Stimulated activated CD4-positive, alpha-beta T cell treated with anti-CD3 and anti-CD28 coated beads, Interleukin-4, amount 100 ng/mL, for 48 hours (primary cell): Measurements from ENCODE around the gene SF1.

Experiments
- DNase-seq, 2 donors: peaks; one replicate each; pipeline ENCODE4 v3.0.0-alpha.2; 2020; ENCODE audit warnings: low read depth in 2 of 2

The SF1 gene

DNA sequence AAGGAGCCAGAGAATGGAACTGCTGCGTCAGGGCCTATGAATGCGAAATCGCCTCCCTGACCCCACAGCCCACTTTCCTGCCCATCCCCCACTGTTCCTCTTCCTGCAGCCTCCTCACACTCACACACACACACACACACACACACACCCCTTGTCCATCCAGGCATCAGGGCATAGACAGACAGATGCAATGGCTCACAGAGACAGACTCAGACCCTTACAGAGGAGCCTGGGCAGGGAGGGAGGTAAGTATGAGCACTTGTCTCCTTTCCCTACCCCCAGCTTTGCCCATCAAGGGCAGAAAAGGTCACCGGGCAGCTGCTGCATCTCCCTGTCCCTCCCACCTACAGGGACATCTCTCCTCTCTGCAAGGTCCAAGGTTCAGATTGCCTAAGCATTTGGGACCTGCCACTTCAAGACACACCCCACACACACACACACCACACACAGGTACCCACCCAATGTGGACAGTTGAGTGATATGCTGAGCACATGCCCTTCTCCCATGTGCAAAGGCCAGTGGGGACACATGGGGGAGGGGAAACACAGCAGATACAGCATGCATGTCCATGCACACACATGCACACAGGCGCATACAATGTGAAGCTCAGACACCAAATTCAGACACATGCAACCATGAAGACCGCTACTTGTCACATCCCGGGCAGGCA, 53.3 kb downstream of the SF1 start:
- DNase-seq: no peak

- no peak for DNase-seq
These were observed 54.2 kb downstream of the SF1 start for GRCh38 chr11:64723907-64724862.

GRCh38 chr11:64723117-64723906, 55.0 kb downstream of the SF1 start, which contains the start of gene NRXN2:
Gene NRXN2, minus strand, starts transcription at chr11:64723197. Its CDS starts 9,498 bp downstream, at chr11:64713699.
- DNase-seq: peak; percentile 82 to 86

- DNase-seq: no peak
These were observed 55.9 kb downstream of the SF1 start for GRCh38 chr11:64722141-64723065.

GRCh38 chr11:64721359-64721699, 57.0 kb downstream of the SF1 start:
- no peak for DNase-seq

- no peak for DNase-seq
These were observed 57.5 kb downstream of the SF1 start for GRCh38 chr11:64720640-64721358.

DNA sequence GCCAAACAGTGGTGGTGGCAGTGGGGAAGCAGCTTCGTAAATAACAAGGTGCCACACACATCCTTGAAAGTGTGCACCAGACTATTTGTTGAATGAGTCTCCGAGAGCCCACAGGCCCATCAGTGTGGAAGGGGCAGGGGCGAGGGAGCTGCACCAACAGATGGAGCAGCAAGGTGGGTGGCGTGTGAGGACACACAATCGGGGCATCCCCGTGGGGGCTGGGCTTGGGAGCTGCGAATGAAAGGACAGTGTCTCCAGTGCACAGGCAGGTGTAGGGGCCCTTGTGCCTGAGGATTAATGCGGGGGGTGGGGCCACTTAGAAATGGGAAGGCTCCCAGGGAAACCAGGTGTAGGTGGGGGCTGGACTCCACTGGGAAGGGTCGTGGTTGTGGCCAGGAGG, 58.2 kb downstream of the SF1 start:
- DNase-seq: no peak

DNA sequence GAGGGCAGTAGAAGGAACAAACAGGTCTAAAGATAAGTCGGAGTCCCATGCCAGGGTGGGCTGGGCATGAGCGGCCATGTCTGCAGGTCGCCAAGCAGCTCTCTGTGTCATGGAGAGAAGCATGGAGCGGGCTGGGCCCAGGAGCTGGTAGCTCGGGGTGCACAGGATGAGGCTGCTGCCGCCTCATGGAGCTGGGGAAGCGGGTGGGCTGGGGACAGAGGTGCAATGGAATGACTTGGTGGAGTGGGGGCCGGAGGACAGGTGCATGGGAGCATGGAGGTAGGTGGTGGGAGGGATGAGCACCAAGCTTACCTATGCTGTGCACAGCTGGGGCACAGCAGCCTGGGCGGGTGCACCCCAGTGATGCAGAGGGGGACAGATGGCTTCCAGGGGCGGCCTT, 58.9 kb downstream of the SF1 start:
- DNase-seq: no peak

DNA sequence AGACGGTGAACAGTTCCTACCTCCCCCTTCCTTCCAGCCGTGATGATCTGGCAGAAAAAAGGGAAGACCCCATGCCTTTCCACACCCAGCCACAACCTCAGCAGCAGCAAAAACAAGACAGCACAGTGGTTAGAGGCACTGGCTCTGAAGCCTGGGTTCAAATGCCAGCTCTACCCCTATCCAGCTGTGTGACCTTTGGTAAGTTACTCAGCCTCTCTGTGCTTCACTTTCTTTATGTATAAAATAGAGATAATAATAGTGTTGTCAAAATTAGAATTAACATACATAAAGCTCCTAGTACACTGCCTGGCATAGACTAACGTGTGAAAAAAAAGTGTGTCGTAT, 59.6 kb downstream of the SF1 start:
- no peak for DNase-seq

DNA sequence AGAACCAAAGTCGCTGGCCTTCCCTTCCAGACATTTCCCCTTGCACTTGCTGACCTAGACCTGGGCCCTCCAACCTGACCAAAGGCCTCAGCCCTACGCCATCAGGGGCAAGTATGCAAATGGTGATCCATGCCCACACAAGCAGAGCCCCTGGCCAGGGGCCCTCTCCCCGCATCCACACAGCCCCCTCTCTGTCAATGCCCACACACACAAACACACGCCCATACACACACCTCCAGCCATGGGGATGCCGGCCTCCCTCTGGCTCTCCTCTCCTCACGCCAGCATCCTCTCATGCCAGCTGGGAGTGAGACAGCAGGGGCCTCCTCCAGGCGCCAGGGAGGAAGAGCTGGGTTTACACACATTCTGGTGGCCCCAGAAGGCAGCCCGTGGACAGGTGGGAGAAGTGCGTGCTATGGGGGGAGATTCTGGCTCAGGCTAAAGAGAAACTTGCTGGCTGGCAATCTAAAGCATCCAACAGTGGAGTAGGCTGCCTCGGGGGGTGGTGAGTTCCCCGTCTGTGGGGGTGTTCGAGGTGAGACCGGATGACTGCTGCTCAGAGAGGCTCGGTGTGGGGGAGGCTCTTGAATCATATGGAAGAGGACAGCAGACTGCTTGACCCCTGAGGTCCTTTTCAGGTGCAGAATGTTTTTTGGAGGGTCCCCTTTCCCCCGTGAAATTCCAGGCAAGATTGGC, 60.1 kb downstream of the SF1 start:
- no peak for DNase-seq

DNA sequence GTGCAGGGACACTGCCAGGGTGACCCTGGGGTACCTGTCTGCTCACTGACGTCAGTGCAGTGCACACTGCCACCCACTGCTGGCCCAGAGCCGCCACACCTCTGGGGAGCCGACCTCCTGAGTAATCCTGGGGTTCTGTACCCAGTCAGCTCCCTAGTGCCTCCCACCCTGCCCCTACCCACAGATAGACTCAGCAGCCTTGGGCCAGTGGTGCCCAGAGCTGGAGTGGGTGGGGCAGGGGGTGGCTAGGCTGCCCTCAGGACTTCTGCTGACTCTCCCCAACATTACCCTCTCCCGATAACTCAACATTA, 61.1 kb downstream of the SF1 start:
- no peak for DNase-seq

DNA sequence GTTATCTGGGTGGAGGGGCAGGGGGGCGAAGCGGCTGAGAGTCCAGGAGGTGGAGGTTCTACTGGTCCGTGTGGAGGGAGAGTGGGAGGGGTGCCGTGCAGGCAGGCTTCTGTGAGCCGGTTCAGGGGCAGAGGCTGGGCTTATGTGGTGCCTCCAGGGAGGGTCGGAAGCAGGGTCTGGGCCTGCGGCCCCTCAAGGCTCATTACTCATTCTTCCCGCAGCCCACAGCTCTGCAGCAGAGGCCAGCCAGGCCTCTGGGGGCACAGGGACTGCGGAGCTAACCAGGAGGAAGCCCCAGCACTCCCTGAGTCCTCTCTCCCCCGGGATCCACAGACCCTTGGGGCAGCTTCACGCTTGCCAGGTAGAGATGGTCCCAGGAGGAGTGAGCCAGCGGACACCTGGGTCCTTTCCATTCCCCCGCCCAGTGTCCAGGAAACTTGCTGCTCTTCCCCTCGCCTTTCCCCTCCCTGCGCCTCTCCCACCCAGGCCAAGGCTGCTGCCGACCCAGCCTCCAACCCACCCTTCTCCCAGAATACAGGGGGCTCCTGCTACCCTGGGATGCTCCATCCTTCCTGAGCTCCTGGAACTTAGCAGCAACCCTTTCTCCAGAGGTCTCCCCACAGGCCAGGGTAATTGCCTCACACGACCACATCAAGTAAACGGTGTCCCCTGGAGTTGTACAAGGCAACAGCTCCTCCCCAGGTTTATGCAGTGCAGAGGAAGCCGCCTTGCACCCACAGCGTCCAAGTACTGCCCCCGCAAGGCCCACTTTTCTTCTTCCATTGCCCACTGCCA, 61.7 kb downstream of the SF1 start:
- no peak for DNase-seq

- no peak for DNase-seq
These were observed 62.4 kb downstream of the SF1 start for GRCh38 chr11:64715756-64716472.

- DNase-seq: no peak
These were observed 63.2 kb downstream of the SF1 start for GRCh38 chr11:64715110-64715509.

- DNase-seq: no peak
These were observed 63.7 kb downstream of the SF1 start for GRCh38 chr11:64714666-64715065.
